GM12874 (cell line): ENCODE measurements around the gene VPS33B.

ENCODE experiments used
- CTCF ChIP-seq: IDR thresholded peaks from 2 replicates; pipeline ENCODE4 v1.5.1; 2011; ENCODE audit warnings: low read depth, mild to moderate bottlenecking, control low read depth, low read length, moderate library complexity; ENCODE audit not compliant: insufficient read depth

The VPS33B gene

GRCh38 chr15:91022075-91022831 lies at the start of gene VPS33B:
VPS33B (minus strand) TSS chr15:91022594; CDS start chr15:91022249, 345 bp downstream.
- TF ChIP-seq CTCF: no peak

GRCh38 chr15:91072161-91072560 lies 49.8 kb upstream of the VPS33B start:
- no peak for TF ChIP-seq CTCF

GRCh38 chr15:91070872-91071271 lies 48.5 kb upstream of the VPS33B start:
- TF ChIP-seq CTCF: no peak

- TF ChIP-seq CTCF: no peak
Observed at GRCh38 chr15:91068966-91069365, 46.6 kb upstream of the VPS33B start.

GRCh38 chr15:91068436-91068835 lies 46.0 kb upstream of the VPS33B start:
- no peak for TF ChIP-seq CTCF

GRCh38 chr15:91067036-91067435 lies 44.6 kb upstream of the VPS33B start:
- no peak for TF ChIP-seq CTCF

- TF ChIP-seq CTCF: no peak
Observed at GRCh38 chr15:91065505-91065904, 43.1 kb upstream of the VPS33B start.
